ENCODE data around the gene PPARG.
A peak's percentile ranks its signal among the peaks of the same experiment; 100 is the strongest.
"Not testable (repeated sequence)": the region's sequence is repeated elsewhere in the genome, so short reads cannot be mapped to it uniquely, and the experiment has no call there.

The PPARG gene

GRCh38 chr3:12465151-12465835 lies 176.4 kb downstream of the PPARG start:
- DNase-seq, result no peak

GRCh38 chr3:12465836-12466225 lies 177.0 kb downstream of the PPARG start:
- no peak for DNase-seq

GRCh38 chr3:12467746-12468145 lies 178.9 kb downstream of the PPARG start:
- no peak for DNase-seq

GRCh38 chr3:12468276-12468675 lies 179.4 kb downstream of the PPARG start:
- no peak for DNase-seq

GRCh38 chr3:12468757-12469156 lies 179.9 kb downstream of the PPARG start:
- DNase-seq, result no peak

GRCh38 chr3:12469222-12469621 lies 180.4 kb downstream of the PPARG start:
- DNase-seq, result not testable (repeated sequence)

- DNase-seq, result no peak
These were observed 181.2 kb downstream of the PPARG start for GRCh38 chr3:12470111-12470510.

- no peak for DNase-seq
These were observed 181.8 kb downstream of the PPARG start for GRCh38 chr3:12470680-12471079.

GRCh38 chr3:12471241-12471640 lies 182.4 kb downstream of the PPARG start:
- DNase-seq, result peak in 1 of 2 donors; percentile 20

GRCh38 chr3:12472000-12472610 lies 183.2 kb downstream of the PPARG start:
- no peak for DNase-seq

GRCh38 chr3:12472796-12473195 lies 183.9 kb downstream of the PPARG start:
- no peak for DNase-seq

- DNase-seq, result no peak
These were observed 184.6 kb downstream of the PPARG start for GRCh38 chr3:12473511-12473910.

- peak; percentile 19 to 35 for DNase-seq
These were observed 187.5 kb downstream of the PPARG start for GRCh38 chr3:12476238-12476897.

GRCh38 chr3:12477256-12477655 lies 188.4 kb downstream of the PPARG start:
- no peak for DNase-seq

- DNase-seq, result no peak
These were observed 189.5 kb downstream of the PPARG start for GRCh38 chr3:12478326-12478725.

GRCh38 chr3:12479198-12479597 lies 190.3 kb downstream of the PPARG start:
- not testable (repeated sequence) for DNase-seq

- DNase-seq, result peak; percentile 40 to 69
These were observed 191.1 kb downstream of the PPARG start for GRCh38 chr3:12479919-12480427.

GRCh38 chr3:12483410-12483809 lies 194.5 kb downstream of the PPARG start:
- DNase-seq, result no peak

GRCh38 chr3:12483872-12484197 lies 195.0 kb downstream of the PPARG start:
- no peak for DNase-seq
